Stomach (tissue), 9 donors: ENCODE data around the gene DKKL1. TPM values are rescaled to one million over a fixed set of nuclear protein-coding genes. Genes with fewer than 3 reads are reported as not detected.
"Not testable (repeated sequence)": the region's sequence is repeated elsewhere in the genome, so short reads cannot be mapped to it uniquely, and the experiment has no call there.

Experiments used
- DNase-seq, 2 donors: peaks; one replicate each; pipeline versions ENCODE4 v3.0.0 to v3.0.0-alpha.2; 2013 to 2019
- H3K27ac ChIP-seq, 5 donors: fragments of 200-600 bp in 4 of 5; sonication (generic) in 4 of 5; one replicate each; pipeline ENCODE4 v1.5.1; 2013 to 2019; ENCODE audit warnings: mild to moderate bottlenecking in 1 of 5, moderate library complexity in 1 of 5
- H3K27me3 ChIP-seq, 3 donors: fragments of 200-600 bp; sonication (generic); one replicate each; pipeline ENCODE4 v1.5.1; 2017 to 2019; ENCODE audit warnings: mixed run types in 1 of 3
- H3K36me3 ChIP-seq, 4 donors: fragments of 200-600 bp; sonication (generic); 1 replicate in 3 of 4; 2 replicates in 1 of 4; pipeline ENCODE4 v1.5.1; 2016 to 2019
- H3K4me1 ChIP-seq, 4 donors: fragments of 200-600 bp; sonication (generic); one replicate each; pipeline ENCODE4 v1.5.1; 2016 to 2019
- H3K4me3 ChIP-seq, 4 donors: fragments of 200-600 bp; sonication (generic) in 3 of 4; one replicate each; pipeline ENCODE4 v1.5.1; 2016 to 2019; ENCODE audit warnings: mild to moderate bottlenecking in 1 of 4
- H3K9me3 ChIP-seq, 4 donors: fragments of 200-600 bp; sonication (generic); one replicate each; pipeline ENCODE4 v1.5.1; 2016 to 2019
- CTCF ChIP-seq, 7 experiments: fragments of 450-650 bp in 4 of 7; fragments of 200-600 bp in 3 of 7; sonication (generic) in 3 of 7; IDR thresholded peaks; one replicate each; pipeline ENCODE4 v1.5.1; 2016 to 2019; ENCODE audit warnings: antibody characterized with exemption in 7 of 7, control low read depth in 2 of 7, mild to moderate bottlenecking in 1 of 7
- EP300 ChIP-seq: sonication (generic); formaldehyde crosslinking; IDR thresholded peaks from one replicate; pipeline ENCODE4 v1.6.1; 2017; ENCODE audit warnings: antibody characterized with exemption
- POLR2A ChIP-seq, 4 donors: fragments of 450-650 bp; IDR thresholded peaks; one replicate each; pipeline ENCODE4 v1.6.1; 2016; ENCODE audit warnings: antibody characterized with exemption in 4 of 4, control low read depth in 2 of 4, mild to moderate bottlenecking in 1 of 4, moderate library complexity in 1 of 4
- POLR2AphosphoS5 ChIP-seq, 3 donors: sonication (generic); formaldehyde crosslinking; IDR thresholded peaks; one replicate each; pipeline ENCODE4 v1.6.1; 2016; ENCODE audit warnings: antibody characterized with exemption in 3 of 3
- WGBS, 5 donors: extraction: QIAGEN DNeasy Blood & Tissue Kit in 3 of 5; methylation state at CpG; one replicate each; pipeline versions ENCODE4 v1.1.5 to v1.1.7; 2013 to 2018; 5-methylcytosine and 5-hydroxymethylcytosine counted together
- intact Hi-C: fragments of 100-400 bp; cut with DNase I; formaldehyde crosslinking; loops from one replicate; pipeline ENCODE4 v1.15.1; 2023; ENCODE audit warnings: low total_unique reads
- polyA plus RNA-seq, 3 donors: library from polyadenylated mRNA; stranded (reverse); fragments of 200-250 nt; gene quantifications; one replicate each; pipeline ENCODE4 v1.2.3, GENCODE V29; 2013
- total RNA-seq, 5 donors: library from RNA; depleted of rRNA; stranded (reverse); fragments of >200 nt; gene quantifications; one replicate each; pipeline versions ENCODE4 v1.1.0 to v1.2.3, GENCODE V29; 2014 to 2016
- donor health status: healthy with polysubstance abuse.
- donor health status: Bipolar disorder and iron deficiency.
- donor health status: healthy.

Gene DKKL1
- total and polyA plus RNA-seq, 8 donors: 0.35 TPM; not detected in 7

GRCh38 chr19:49324801-49325576, 38.7 kb upstream of the DKKL1 start, which contains the start of gene SLC6A16:
Gene SLC6A16 (minus strand): TSS chr19:49325191. CDS start chr19:49311347, 13,844 bp downstream.
- H3K36me3 ChIP-seq: peaks cover 0 to 22% (median 6%) of the 10 kb centered on the region in 4 donors
- WGBS, 5 donors: 92 to 94% (median 93%) methylated on average over 34 to 38 of the region's 38 CpGs
- H3K9me3 ChIP-seq: peaks cover 0 to 23% (median 0%) of the 10 kb centered on the region in 4 donors
- H3K4me1 ChIP-seq: no peaks in the 10 kb centered on the region
- intact Hi-C loops: no loop called here
- TF ChIP-seq POLR2AphosphoS5 (IDR thresholded peaks at IDR 0.05) (no peak), EP300 (no peak), POLR2A (IDR thresholded peaks at IDR 0.05) (no peak), CTCF (IDR thresholded peaks at IDR 0.05) (no peak)
- no peak for DNase-seq
- no peak within 1 kb of the TSS for H3K4me3 ChIP-seq
- no peaks in the 10 kb centered on the region for H3K27me3 ChIP-seq
- H3K27ac ChIP-seq: no peak within 1 kb of the TSS

- not testable (repeated sequence) for H3K27ac ChIP-seq
- 92 to 95% (median 94%) methylated on average over 13 of the region's 13 CpGs for WGBS, 5 donors
Measured at GRCh38 chr19:49325756-49326155, 37.9 kb upstream of the DKKL1 start.

GRCh38 chr19:49326165-49326704, 37.4 kb upstream of the DKKL1 start:
- peaks cover 0 to 33% (median 13%) of the 10 kb centered on the region in 4 donors for H3K36me3 ChIP-seq
- no peaks in the 10 kb centered on the region for H3K27me3 ChIP-seq
- peaks cover 0 to 11% (median 0%) of the 10 kb centered on the region in 4 donors for H3K9me3 ChIP-seq
- H3K27ac ChIP-seq: no peak overlapping the region
- H3K4me1 ChIP-seq: no peaks in the 10 kb centered on the region
- no peak for TF ChIP-seq POLR2A (IDR thresholded peaks at IDR 0.05)
- TF ChIP-seq EP300: no peak
- no peak for TF ChIP-seq POLR2AphosphoS5 (IDR thresholded peaks at IDR 0.05)
- no peak for TF ChIP-seq CTCF (IDR thresholded peaks at IDR 0.05)
- intact Hi-C loops: no loop called here
- DNase-seq: no peak
- WGBS, 5 donors: 88 to 95% (median 92%) methylated on average over 3 of the region's 3 CpGs
- no peak overlapping the region for H3K4me3 ChIP-seq

More at GRCh38 chr19:49325756-49326155, 37.9 kb upstream of the DKKL1 start:
- DNase-seq, intact Hi-C loops, H3K27me3 ChIP-seq, H3K4me3 ChIP-seq, H3K4me1 ChIP-seq: not testable (repeated sequence)
- peaks cover 0 to 29% (median 10%) of the 10 kb centered on the region in 4 donors for H3K36me3 ChIP-seq
- H3K9me3 ChIP-seq: peaks cover 0 to 16% (median 0%) of the 10 kb centered on the region in 4 donors

GRCh38 chr19:49327878-49328544, 35.7 kb upstream of the DKKL1 start:
- 40 to 58% (median 48%) methylated on average over 2 of the region's 2 CpGs for WGBS, 5 donors

More at GRCh38 chr19:49327878-49328544, 35.7 kb upstream of the DKKL1 start:
- no peak for DNase-seq
- Histone ChIP-seq H3K36me3 (peaks cover 0 to 27% (median 11%) of the 10 kb centered on the region in 4 donors), H3K27me3 (no peaks in the 10 kb centered on the region), H3K9me3 (peaks cover 0 to 1% (median 0%) of the 10 kb centered on the region in 4 donors), H3K27ac (no peak overlapping the region), H3K4me1 (peaks cover 0 to 2% (median 0%) of the 10 kb centered on the region in 4 donors), H3K4me3 (no peak overlapping the region)
- TF ChIP-seq EP300 (no peak), POLR2A (IDR thresholded peaks at IDR 0.05) (no peak), CTCF (IDR thresholded peaks at IDR 0.05) (peak in 4 of 7 experiments; percentile 51 to 65 (median 62)), POLR2AphosphoS5 (IDR thresholded peaks at IDR 0.05) (no peak)
- intact Hi-C loops: no loop called here
